ENCODE data around the gene EPS8L3. TPM values are rescaled to one million over a fixed set of nuclear protein-coding genes. Genes with fewer than 3 reads are reported as not detected.

EPS8L3 gene
- total RNA-seq, 4 donors from 2014 or later, result 0.19 TPM; not detected in 3

GRCh38 chr1:109728870-109729269 lies 34.9 kb downstream of the EPS8L3 start:
- Histone ChIP-seq H3K27me3 (no peaks in the 10 kb centered on the region), H3K4me3 (no peak overlapping the region), H3K36me3 (no peaks in the 10 kb centered on the region), H3K9me3 (no peaks in the 10 kb centered on the region), H3K4me1 (peaks cover 0 to 15% (median 0%) of the 10 kb centered on the region in 3 donors), H3K27ac (no peak overlapping the region)
- DNase-seq, result no peak
- 63 to 75% methylated on average over 5 to 7 of the region's 7 CpGs for WGBS, 2 donors
- TF ChIP-seq POLR2A (IDR thresholded peaks at IDR 0.05) (no peak), CTCF (IDR thresholded peaks at IDR 0.05) (no peak)
- intact Hi-C loops (cut with DNase I), result no loop called here

- Histone ChIP-seq H3K4me3 (no peak overlapping the region), H3K9me3 (no peaks in the 10 kb centered on the region), H3K27me3 (no peaks in the 10 kb centered on the region), H3K4me1 (peaks cover 0 to 3% (median 0%) of the 10 kb centered on the region in 3 donors), H3K27ac (no peak overlapping the region), H3K36me3 (no peaks in the 10 kb centered on the region)
- intact Hi-C loops (cut with DNase I), result no loop called here
- no peak for DNase-seq
- no peak for TF ChIP-seq POLR2A (IDR thresholded peaks at IDR 0.05)
- TF ChIP-seq CTCF (IDR thresholded peaks at IDR 0.05), result no peak
- WGBS, 2 donors, result 91 to 94% methylated on average over 12 of the region's 12 CpGs
These were observed 36.9 kb downstream of the EPS8L3 start for GRCh38 chr1:109726728-109727373.

- WGBS, 2 donors, result 56 to 64% methylated on average over 1 of the region's 1 CpG
- intact Hi-C loops (cut with DNase I), result no loop called here
- TF ChIP-seq POLR2A (IDR thresholded peaks at IDR 0.05) (no peak), CTCF (IDR thresholded peaks at IDR 0.05) (no peak)
- no peaks in the 10 kb centered on the region for H3K27me3 ChIP-seq
- H3K36me3 ChIP-seq, result no peaks in the 10 kb centered on the region
- H3K4me3 ChIP-seq, result no peak overlapping the region
- no peak for DNase-seq
- H3K9me3 ChIP-seq, result no peaks in the 10 kb centered on the region
- no peaks in the 10 kb centered on the region for H3K4me1 ChIP-seq
- H3K27ac ChIP-seq, result no peak overlapping the region
These were observed 37.7 kb downstream of the EPS8L3 start for GRCh38 chr1:109726007-109726406.

- H3K9me3 ChIP-seq, result no peaks in the 10 kb centered on the region
- H3K27ac ChIP-seq, result no peak overlapping the region
- DNase-seq, result no peak
- 87 to 100% methylated on average over 3 to 4 of the region's 4 CpGs for WGBS, 2 donors
- H3K36me3 ChIP-seq, result no peaks in the 10 kb centered on the region
- no peak overlapping the region for H3K4me3 ChIP-seq
- no peaks in the 10 kb centered on the region for H3K27me3 ChIP-seq
- intact Hi-C loops (cut with DNase I), result no loop called here
- H3K4me1 ChIP-seq, result no peaks in the 10 kb centered on the region
- TF ChIP-seq POLR2A (IDR thresholded peaks at IDR 0.05) (no peak), CTCF (IDR thresholded peaks at IDR 0.05) (no peak)
These were observed 38.2 kb downstream of the EPS8L3 start for GRCh38 chr1:109725510-109725909.

GRCh38 chr1:109724933-109725332 lies 38.8 kb downstream of the EPS8L3 start:
- no peaks in the 10 kb centered on the region for H3K27me3 ChIP-seq
- TF ChIP-seq POLR2A (IDR thresholded peaks at IDR 0.05) (no peak), CTCF (IDR thresholded peaks at IDR 0.05) (no peak)
- H3K27ac ChIP-seq, result no peak overlapping the region
- H3K4me3 ChIP-seq, result no peak overlapping the region
- H3K9me3 ChIP-seq, result no peaks in the 10 kb centered on the region
- no peak for DNase-seq
- H3K36me3 ChIP-seq, result no peaks in the 10 kb centered on the region
- peaks cover 0 to under 1% (median 0%) of the 10 kb centered on the region in 3 donors for H3K4me1 ChIP-seq
- whole genome bisulfite sequencing, 2 donors, result 79 to 84% methylated on average over 1 to 5 of the region's 5 CpGs
- intact Hi-C loops (cut with DNase I), result no loop called here

Data from esophagus squamous epithelium (tissue), 5 donors.